CD4-positive, alpha-beta T cell treated with Interleukin-12 subunit alpha and Interleukin-12 subunit beta, for 1 hour (primary cell): ENCODE measurements around the gene SNCA.

Source experiments
- DNase-seq: peaks from one replicate; pipeline ENCODE4 v3.0.0-alpha.2; 2020

Gene SNCA

GRCh38 chr4:89752932-89753598 lies 83.9 kb downstream of the SNCA start:
- no peak for DNase-seq

- no peak for DNase-seq
Observed at GRCh38 chr4:89751416-89751815, 85.5 kb downstream of the SNCA start.

GRCh38 chr4:89746377-89746776 lies 90.6 kb downstream of the SNCA start:
- no peak for DNase-seq

- no peak for DNase-seq
Observed at GRCh38 chr4:89745708-89746107, 91.3 kb downstream of the SNCA start.

GRCh38 chr4:89744914-89745313 lies 92.0 kb downstream of the SNCA start:
- DNase-seq: no peak

- DNase-seq: no peak
Observed at GRCh38 chr4:89741768-89742167, 95.2 kb downstream of the SNCA start.

- DNase-seq: no peak
Observed at GRCh38 chr4:89739311-89739988, 97.5 kb downstream of the SNCA start.

- no peak for DNase-seq
Observed at GRCh38 chr4:89737888-89738287, 99.1 kb downstream of the SNCA start.

GRCh38 chr4:89733946-89734345 lies 103.0 kb downstream of the SNCA start:
- no peak for DNase-seq

- DNase-seq: no peak
Observed at GRCh38 chr4:89727238-89727637, 109.7 kb downstream of the SNCA start.

GRCh38 chr4:89725268-89725667 lies 111.7 kb downstream of the SNCA start:
- no peak for DNase-seq

- DNase-seq: no peak
Observed at GRCh38 chr4:89724716-89725115, 112.2 kb downstream of the SNCA start.

- DNase-seq: no peak
Observed at GRCh38 chr4:89723096-89723495, 113.9 kb downstream of the SNCA start.

GRCh38 chr4:89722517-89722916 lies 114.4 kb downstream of the SNCA start:
- DNase-seq: no peak

- DNase-seq: no peak
Observed at GRCh38 chr4:89720981-89721380, 116.0 kb downstream of the SNCA start.

GRCh38 chr4:89719536-89720090 lies 117.3 kb downstream of the SNCA start:
- no peak for DNase-seq

- DNase-seq: no peak
Observed at GRCh38 chr4:89716893-89717292, 120.1 kb downstream of the SNCA start.

GRCh38 chr4:89715631-89716030 lies 121.3 kb downstream of the SNCA start:
- no peak for DNase-seq

- no peak for DNase-seq
Observed at GRCh38 chr4:89712827-89713226, 124.1 kb downstream of the SNCA start.

- DNase-seq: no peak
Observed at GRCh38 chr4:89712141-89712540, 124.8 kb downstream of the SNCA start.

- no peak for DNase-seq
Observed at GRCh38 chr4:89708903-89709421, 128.0 kb downstream of the SNCA start.

GRCh38 chr4:89707467-89707866 lies 129.5 kb downstream of the SNCA start:
- DNase-seq: no peak

GRCh38 chr4:89704651-89705395 lies 132.1 kb downstream of the SNCA start:
- DNase-seq: no peak
